ENCODE data around the gene GRIN2C. TPM values are rescaled to one million over a fixed set of nuclear protein-coding genes. Genes with fewer than 3 reads are reported as not detected.

The GRIN2C gene
- total and polyA plus RNA-seq, 9 of the 15 experiments (the other 6 are each of a cell fraction or from before 2014, with no cell fraction given), result under 0.01 to 0.33 (median 0.10) TPM; not detected in 2

DNA sequence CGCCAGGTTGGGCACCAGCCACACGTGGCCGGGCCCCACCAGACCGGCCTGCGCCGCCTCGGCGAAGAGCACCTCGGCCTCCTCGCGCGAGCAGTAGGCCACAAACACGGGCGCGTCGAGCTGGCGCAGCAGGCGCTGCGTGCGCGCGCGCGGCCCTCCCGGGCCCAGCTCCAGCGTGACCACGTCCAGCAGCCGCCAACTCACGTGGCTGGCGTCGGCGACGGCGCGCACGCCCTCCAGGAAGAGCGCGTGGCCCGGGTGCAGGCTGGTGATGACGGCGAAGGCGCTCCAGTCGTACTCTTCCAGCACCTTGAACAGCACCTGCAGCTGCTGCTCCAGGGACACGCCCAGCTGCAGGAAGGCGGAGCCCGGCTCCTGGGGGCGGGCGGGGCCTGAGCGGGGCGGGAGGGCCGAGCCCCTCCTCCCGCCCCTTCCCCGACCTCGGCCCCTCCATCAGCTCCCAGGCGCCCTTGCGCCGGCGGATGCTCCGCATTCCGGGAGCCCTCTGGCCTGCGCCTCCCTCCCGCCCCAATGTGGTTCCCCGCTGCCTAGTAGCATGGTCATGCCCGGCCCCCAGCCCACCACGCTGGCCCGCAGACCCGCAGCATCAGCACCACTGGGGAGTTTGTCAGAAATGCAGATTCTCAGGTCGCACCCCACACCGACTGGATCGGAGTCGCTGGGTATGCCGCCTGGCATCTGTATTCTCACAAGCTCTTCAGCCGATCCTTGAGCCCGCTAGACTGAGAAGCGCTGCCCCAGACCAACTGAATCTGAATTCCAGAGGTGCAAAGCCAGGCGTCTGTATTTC, 7.2 kb downstream of the GRIN2C start (continued):
- TF ChIP-seq, protein P1, sequence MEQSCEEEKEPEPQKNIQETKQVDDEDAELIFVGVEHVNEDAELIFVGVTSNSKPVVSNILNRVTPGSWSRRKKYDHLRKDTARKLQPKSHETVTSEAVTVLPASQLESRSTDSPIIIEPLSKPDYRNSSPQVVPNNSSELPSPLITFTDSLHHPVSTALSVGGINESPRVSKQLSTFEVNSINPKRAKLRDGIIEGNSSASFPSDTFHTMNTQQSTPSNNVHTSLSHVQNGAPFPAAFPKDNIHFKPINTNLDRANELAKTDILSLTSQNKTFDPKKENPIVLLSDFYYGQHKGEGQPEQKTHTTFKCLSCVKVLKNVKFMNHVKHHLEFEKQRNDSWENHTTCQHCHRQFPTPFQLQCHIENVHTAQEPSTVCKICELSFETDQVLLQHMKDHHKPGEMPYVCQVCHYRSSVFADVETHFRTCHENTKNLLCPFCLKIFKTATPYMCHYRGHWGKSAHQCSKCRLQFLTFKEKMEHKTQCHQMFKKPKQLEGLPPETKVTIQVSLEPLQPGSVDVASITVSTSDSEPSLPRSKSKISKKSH (CRISPR knock-in tag; IDR thresholded peaks at IDR 0.05), result no peak
- TF ChIP-seq ZFX (CRISPR knock-in tag; IDR thresholded peaks at IDR 0.05) (peak; percentile 66), HNRNPH1 (optimal IDR thresholded peaks at IDR 0.05; ENCODE audit: low read depth, low read length) (no peak), IRF2 (CRISPR knock-in tag; IDR thresholded peaks at IDR 0.05) (peak; percentile 69; the same call in 1 of the 2 replicates), ZC3H8 (IDR thresholded peaks at IDR 0.05) (no peak), HMGXB4 (CRISPR knock-in tag; IDR thresholded peaks at IDR 0.05) (0 out of 2 replicates have a peak, but pooled peaks have one; percentile 52), MBD2 (IDR thresholded peaks at IDR 0.05; ENCODE audit: borderline replicate concordance, low read depth) (no peak), NR1H2 (CRISPR knock-in tag; IDR thresholded peaks at IDR 0.05) (no peak), PHF8 (IDR thresholded peaks at IDR 0.05; ENCODE audit: borderline replicate concordance, low read length) (peak; percentile 17; the same call in 1 of the 2 replicates), ZSCAN32 (CRISPR knock-in tag; IDR thresholded peaks at IDR 0.05) (no peak), ZNF717 (CRISPR knock-in tag; IDR thresholded peaks at IDR 0.05) (no peak), MAFF (IDR thresholded peaks at IDR 0.05; ENCODE audit: low read length) (no peak), CCNT2 (IDR thresholded peaks at IDR 0.05; ENCODE audit: borderline replicate concordance, extremely low read depth, insufficient read length, low read depth, low read length) (no peak), NFIX (CRISPR knock-in tag; IDR thresholded peaks at IDR 0.05; ENCODE audit: low read depth) (no peak), NR0B1 (IDR thresholded peaks at IDR 0.05; ENCODE audit: partially characterized antibody) (no peak), RBFOX2 (IDR thresholded peaks at IDR 0.05; ENCODE audit: low read depth, low read length) (peak; percentile 30; the same call in 1 of the 2 replicates), COPS2 (conservative IDR thresholded peaks at IDR 0.05) (no peak), JUNB (CRISPR knock-in tag; conservative IDR thresholded peaks at IDR 0.05) (no peak), EGR1 (conservative IDR thresholded peaks at IDR 0.05) (no peak)
- TF ChIP-seq, protein P2, sequence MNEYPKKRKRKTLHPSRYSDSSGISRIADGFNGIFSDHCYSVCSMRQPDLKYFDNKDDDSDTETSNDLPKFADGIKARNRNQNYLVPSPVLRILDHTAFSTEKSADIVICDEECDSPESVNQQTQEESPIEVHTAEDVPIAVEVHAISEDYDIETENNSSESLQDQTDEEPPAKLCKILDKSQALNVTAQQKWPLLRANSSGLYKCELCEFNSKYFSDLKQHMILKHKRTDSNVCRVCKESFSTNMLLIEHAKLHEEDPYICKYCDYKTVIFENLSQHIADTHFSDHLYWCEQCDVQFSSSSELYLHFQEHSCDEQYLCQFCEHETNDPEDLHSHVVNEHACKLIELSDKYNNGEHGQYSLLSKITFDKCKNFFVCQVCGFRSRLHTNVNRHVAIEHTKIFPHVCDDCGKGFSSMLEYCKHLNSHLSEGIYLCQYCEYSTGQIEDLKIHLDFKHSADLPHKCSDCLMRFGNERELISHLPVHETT (CRISPR knock-in tag; conservative IDR thresholded peaks at IDR 0.05 in 1 of 2, IDR thresholded peaks at IDR 0.05 in 1 of 2), result no peak
- TF ChIP-seq, protein P3, sequence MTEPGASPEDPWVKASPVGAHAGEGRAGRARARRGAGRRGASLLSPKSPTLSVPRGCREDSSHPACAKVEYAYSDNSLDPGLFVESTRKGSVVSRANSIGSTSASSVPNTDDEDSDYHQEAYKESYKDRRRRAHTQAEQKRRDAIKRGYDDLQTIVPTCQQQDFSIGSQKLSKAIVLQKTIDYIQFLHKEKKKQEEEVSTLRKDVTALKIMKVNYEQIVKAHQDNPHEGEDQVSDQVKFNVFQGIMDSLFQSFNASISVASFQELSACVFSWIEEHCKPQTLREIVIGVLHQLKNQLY (CRISPR knock-in tag; conservative IDR thresholded peaks at IDR 0.05), result no peak

All from K562 (cell line).